GM11168 (cell line): Measurements from ENCODE around the gene SNCB.

Source experiments
- in situ Hi-C: fragments of 300-500 bp; cut with MboI; formaldehyde crosslinking; loops from one replicate; pipeline ENCODE4 v1.12.0; 2022; ENCODE audit warnings: low sequenced_read_pairs; ENCODE audit not compliant: unreplicated experiment

The SNCB gene

GRCh38 chr5:176661676-176662075, 31.3 kb upstream of the SNCB start:
- in situ Hi-C loops = no loop called here

GRCh38 chr5:176660860-176661641, 30.7 kb upstream of the SNCB start:
- in situ Hi-C loops = no loop called here

- in situ Hi-C loops = no loop called here
Observed at GRCh38 chr5:176660530-176660859, 30.2 kb upstream of the SNCB start.

- in situ Hi-C loops = no loop called here
Observed at GRCh38 chr5:176659860-176660461, 29.6 kb upstream of the SNCB start.

- in situ Hi-C loops = no loop called here
Observed at GRCh38 chr5:176659512-176659839, 29.1 kb upstream of the SNCB start.

- in situ Hi-C loops = no loop called here
Observed at GRCh38 chr5:176658817-176659511, 28.6 kb upstream of the SNCB start.

GRCh38 chr5:176658007-176658599, 27.8 kb upstream of the SNCB start:
- in situ Hi-C loops = no loop called here

GRCh38 chr5:176656467-176656990, 26.2 kb upstream of the SNCB start:
- in situ Hi-C loops = no loop called here

GRCh38 chr5:176654856-176655255, 24.5 kb upstream of the SNCB start:
- in situ Hi-C loops = no loop called here

GRCh38 chr5:176653401-176654385, 23.4 kb upstream of the SNCB start:
- in situ Hi-C loops = no loop called here

- in situ Hi-C loops = no loop called here
Observed at GRCh38 chr5:176652136-176652535, 21.8 kb upstream of the SNCB start.

GRCh38 chr5:176651472-176651980, 21.2 kb upstream of the SNCB start:
- in situ Hi-C loops = no loop called here

- in situ Hi-C loops = no loop called here
Observed at GRCh38 chr5:176650354-176650884, 20.1 kb upstream of the SNCB start.

- in situ Hi-C loops = no loop called here
Observed at GRCh38 chr5:176648474-176649194, 18.3 kb upstream of the SNCB start.

GRCh38 chr5:176647843-176648473, 17.6 kb upstream of the SNCB start:
- in situ Hi-C loops = no loop called here

GRCh38 chr5:176647030-176647842, 16.9 kb upstream of the SNCB start, which contains the start of gene TSPAN17:
TSS of gene TSPAN17 (plus strand) at chr5:176647484. CDS start at chr5:176647616, 132 bp downstream.
- in situ Hi-C loops = no loop called here

GRCh38 chr5:176646707-176647029, 16.3 kb upstream of the SNCB start:
- in situ Hi-C loops = no loop called here
